Heart right ventricle (tissue), 16 donors: Measurements from ENCODE around the gene FANCD2OS. TPM values are rescaled to one million over a fixed set of nuclear protein-coding genes. Genes with fewer than 3 reads are reported as not detected.

Source experiments
- ATAC-seq, 8 donors: fragments of 200-7000 bp; cut with Tn5 transposase; one replicate each; pipeline ENCODE4 v1.9.1; 2020; ENCODE audit warnings: mild to moderate bottlenecking in 8 of 8, moderate library complexity in 8 of 8, moderate number of reproducible peaks in 1 of 8
- DNase-seq, 2 donors: peaks; one replicate each; pipeline ENCODE4 v3.0.0-alpha.2; 2020
- H3K27ac ChIP-seq, 10 donors: fragments of 200-600 bp; sonication (generic) in 2 of 10; one replicate each; pipeline versions ENCODE4 v1.5.0 to v1.8.0; 2020 to 2022; ENCODE audit warnings: mild to moderate bottlenecking in 3 of 10
- H3K27me3 ChIP-seq, 7 donors: fragments of 200-600 bp; one replicate each; pipeline ENCODE4 v1.8.0; 2021 to 2022; ENCODE audit warnings: mild to moderate bottlenecking in 2 of 7
- H3K36me3 ChIP-seq, 9 donors: fragments of 200-600 bp; sonication (generic) in 1 of 9; one replicate each; pipeline versions ENCODE4 v1.5.0 to v1.8.0; 2020 to 2022; ENCODE audit warnings: mild to moderate bottlenecking in 2 of 9
- H3K4me1 ChIP-seq, 9 donors: fragments of 200-600 bp; sonication (generic) in 1 of 9; one replicate each; pipeline versions ENCODE4 v1.5.0 to v1.8.0; 2020 to 2022; ENCODE audit warnings: mild to moderate bottlenecking in 4 of 9
- H3K4me3 ChIP-seq, 10 donors: fragments of 200-600 bp; sonication (generic) in 2 of 10; one replicate each; pipeline versions ENCODE4 v1.5.0 to v1.8.0; 2020 to 2022; ENCODE audit warnings: mild to moderate bottlenecking in 7 of 10, moderate library complexity in 2 of 10
- H3K9me3 ChIP-seq, 11 donors: fragments of 200-600 bp in 10 of 11; sonication (generic) in 2 of 11; one replicate each; pipeline versions ENCODE4 v1.5.0 to v1.8.0; 2013 to 2022; ENCODE audit warnings: mild to moderate bottlenecking in 2 of 11, control low read depth in 1 of 11, moderate library complexity in 1 of 11
- WGBS, 2 donors: extraction: QIAGEN DNeasy Blood & Tissue Kit; methylation state at CpG; one replicate each; pipeline ENCODE4 v1.1.7; 2013; ENCODE audit warnings: inconsistent platforms in 1 of 2; 5-methylcytosine and 5-hydroxymethylcytosine counted together
- intact Hi-C, 10 donors: fragments of 100-400 bp; cut with DNase I; formaldehyde crosslinking; loops; one replicate each; pipeline versions ENCODE4 v1.11.1 to v1.14.2; 2022
- polyA plus RNA-seq, 2 donors: library from polyadenylated mRNA; stranded (reverse); fragments of 200-250 nt; gene quantifications; one replicate each; pipeline ENCODE4 v1.2.3, GENCODE V29; 2013
- total RNA-seq, 10 donors: library from RNA; stranded (reverse); fragmentation: NEBNext Ultra II Directional in 3 of 10; extraction: Animal tissue kit (Norgen Biotek cat#: 25700) in 3 of 10; gene quantifications; one replicate each; pipeline versions ENCODE4 v1.2.1 to v1.2.4, GENCODE V29; 2021 to 2023
- TF ChIP-seq, protein P1 (sequence below), 9 donors: fragments of 200-600 bp; sonication (generic) in 2 of 9; IDR thresholded peaks; one replicate each; pipeline versions ENCODE4 v1.5.0 to v1.8.0; 2021 to 2022; ENCODE audit warnings: antibody characterized with exemption in 9 of 9, mild to moderate bottlenecking in 5 of 9, moderate library complexity in 1 of 9
- donor health status: Arrhythmogenic right ventricular cardiomyopathy.
- donor health status: ischemic (EF 13 %, LVEDD 7.1; RV severe dilation, severe dysfunction).
- donor health status: healthy with polysubstance abuse.
- donor health status: DM: no; HTN: yes; CAD: no.
- donor health status: DM: no; HTN: no; CAD: no.
- donor health status: ischemic (EF 25% LVEDD 6.9; RV normal size, moderate dysfunction).
- donor health status: ischemic (EF 25% LVEDD 5.7; RV mildly dilated, moderate dysfunction).
- donor health status: healthy.
- donor health status: DM: yes; HTN: yes; CAD: no.
- donor health status: Ischemic cardiomyopathy.
- donor health status: ischemic (EF 35%, LVEDD 5.7; RV mildly dilated, moderate dysfunction).
- donor health status: nonischemic (EF 11% LVEDD 7.7; RV severe dilation, severe dysfunction).
- donor health status: DM: yes; HTN: yes; CAD: no.
- donor health status: PGD.
- donor health status: ischemic (EF 29% LVEDD 5.4; RV normal size, mild dysfunction).
- donor health status: nonischemic (EF 23%, LVEDD 6.1; RV moderate dilation, normal function).

Gene FANCD2OS
- total and polyA plus RNA-seq, 12 donors, result not detected

DNA sequence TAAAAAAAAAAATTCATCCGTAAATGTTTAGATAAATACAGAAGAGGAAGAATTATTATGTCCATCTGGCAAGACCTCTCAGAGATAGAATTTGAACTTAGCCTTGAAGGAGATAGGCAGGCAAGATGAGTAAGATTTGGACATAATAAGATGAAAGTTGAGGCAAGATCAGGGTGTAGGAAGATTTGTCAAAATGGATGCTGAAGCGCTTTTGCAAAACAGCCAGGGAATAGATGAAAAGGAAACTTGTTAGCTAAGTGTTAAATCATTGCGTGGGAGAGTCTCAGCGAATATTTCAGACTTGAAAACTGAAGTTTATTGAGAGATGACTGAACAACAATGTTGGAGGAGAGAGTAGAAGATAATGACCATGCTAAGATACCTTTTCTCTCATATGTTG lies 14.7 kb upstream of the FANCD2OS start:
- H3K27me3 ChIP-seq, result no peaks in the 10 kb centered on the region

DNA sequence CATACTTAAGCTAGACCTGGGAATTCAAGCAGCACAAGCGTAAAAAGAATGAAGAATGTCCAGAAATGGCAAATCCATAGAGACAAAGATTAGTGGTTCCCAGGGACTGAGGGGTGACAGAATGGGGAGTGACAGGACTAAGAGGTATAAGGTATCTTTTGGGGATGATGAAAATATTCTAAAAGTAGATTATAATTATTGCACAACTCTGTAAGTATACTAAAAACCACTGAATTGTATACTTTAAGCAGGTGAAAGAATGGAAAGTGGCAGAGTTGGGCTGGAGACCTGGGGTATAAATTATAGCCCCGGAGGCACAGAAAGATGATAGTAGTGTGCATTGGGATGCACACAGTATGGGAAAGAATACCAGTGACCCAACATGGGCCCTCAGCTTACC lies 13.0 kb upstream of the FANCD2OS start:
- no peaks in the 10 kb centered on the region for H3K9me3 ChIP-seq
- ATAC-seq (no peak), DNase-seq (no peak)
- intact Hi-C loops, result no loop called here
- no peaks in the 10 kb centered on the region for H3K27me3 ChIP-seq
- WGBS, 2 donors, result 89 to 90% methylated on average over 2 of the region's 2 CpGs
- no peak overlapping the region for H3K27ac ChIP-seq
- H3K36me3 ChIP-seq, result peaks cover 0 to 68% (median 10%) of the 10 kb centered on the region in 9 donors
- no peak overlapping the region for H3K4me3 ChIP-seq
- TF ChIP-seq, protein P1, sequence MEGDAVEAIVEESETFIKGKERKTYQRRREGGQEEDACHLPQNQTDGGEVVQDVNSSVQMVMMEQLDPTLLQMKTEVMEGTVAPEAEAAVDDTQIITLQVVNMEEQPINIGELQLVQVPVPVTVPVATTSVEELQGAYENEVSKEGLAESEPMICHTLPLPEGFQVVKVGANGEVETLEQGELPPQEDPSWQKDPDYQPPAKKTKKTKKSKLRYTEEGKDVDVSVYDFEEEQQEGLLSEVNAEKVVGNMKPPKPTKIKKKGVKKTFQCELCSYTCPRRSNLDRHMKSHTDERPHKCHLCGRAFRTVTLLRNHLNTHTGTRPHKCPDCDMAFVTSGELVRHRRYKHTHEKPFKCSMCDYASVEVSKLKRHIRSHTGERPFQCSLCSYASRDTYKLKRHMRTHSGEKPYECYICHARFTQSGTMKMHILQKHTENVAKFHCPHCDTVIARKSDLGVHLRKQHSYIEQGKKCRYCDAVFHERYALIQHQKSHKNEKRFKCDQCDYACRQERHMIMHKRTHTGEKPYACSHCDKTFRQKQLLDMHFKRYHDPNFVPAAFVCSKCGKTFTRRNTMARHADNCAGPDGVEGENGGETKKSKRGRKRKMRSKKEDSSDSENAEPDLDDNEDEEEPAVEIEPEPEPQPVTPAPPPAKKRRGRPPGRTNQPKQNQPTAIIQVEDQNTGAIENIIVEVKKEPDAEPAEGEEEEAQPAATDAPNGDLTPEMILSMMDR (IDR thresholded peaks at IDR 0.05), result no peak
- peaks cover 3 to 39% (median 31%) of the 10 kb centered on the region in 9 donors for H3K4me1 ChIP-seq

More for the DNA sequence above, 14.7 kb upstream of the FANCD2OS start:
- WGBS, 2 donors, result 88 to 89% methylated on average over 4 of the region's 4 CpGs
- Histone ChIP-seq H3K4me1 (peaks cover 0 to 23% (median 15%) of the 10 kb centered on the region in 9 donors), H3K27ac (no peak overlapping the region), H3K9me3 (no peaks in the 10 kb centered on the region), H3K4me3 (no peak overlapping the region), H3K36me3 (peaks cover 0 to 85% (median 26%) of the 10 kb centered on the region in 9 donors)
- DNase-seq (no peak), ATAC-seq (no peak)
- intact Hi-C loops, result no loop called here
- TF ChIP-seq, protein P1 (IDR thresholded peaks at IDR 0.05), result no peak

DNA sequence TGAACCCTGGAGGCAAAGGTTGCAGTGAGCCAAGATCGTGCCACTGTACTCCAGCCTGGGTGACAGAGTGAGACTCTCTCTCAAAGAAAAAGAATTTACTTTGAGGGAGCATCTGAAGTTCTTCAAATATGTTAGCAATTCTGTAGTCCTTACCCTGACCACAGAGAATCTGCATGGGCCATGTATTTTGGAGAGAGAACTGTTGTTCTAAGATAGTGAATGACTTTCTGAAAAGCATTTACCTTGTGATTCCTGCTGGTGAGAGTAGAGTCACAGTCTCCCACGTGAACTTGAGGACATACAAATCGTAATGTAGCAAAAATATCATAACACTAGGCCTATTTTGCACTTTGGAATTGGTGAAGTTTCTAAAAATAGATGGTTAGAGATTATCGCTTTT lies 11.3 kb upstream of the FANCD2OS start:
- Histone ChIP-seq H3K9me3 (no peaks in the 10 kb centered on the region), H3K27ac (peak overlapping the region in 1 of 10 donors; percentile 17), H3K4me1 (peaks cover 3 to 44% (median 37%) of the 10 kb centered on the region in 9 donors), H3K27me3 (no peaks in the 10 kb centered on the region), H3K4me3 (no peak overlapping the region), H3K36me3 (peaks cover 0 to 53% (median 0%) of the 10 kb centered on the region in 9 donors)
- intact Hi-C loops, result loop anchor here in 3 of 10 donors (5.0 to 10.0 kb wide), 3 partner anchors 95 to 185 kb away; partner anchors contain the start of genes FANCD2 (in 2 of the 3) and CRELD1 (in 1 of the 3)
- DNase-seq (no peak), ATAC-seq (no peak)
- 67% methylated on average over 4 of the region's 4 CpGs for WGBS, 2 donors
- TF ChIP-seq, protein P1 (IDR thresholded peaks at IDR 0.05), result no peak

DNA sequence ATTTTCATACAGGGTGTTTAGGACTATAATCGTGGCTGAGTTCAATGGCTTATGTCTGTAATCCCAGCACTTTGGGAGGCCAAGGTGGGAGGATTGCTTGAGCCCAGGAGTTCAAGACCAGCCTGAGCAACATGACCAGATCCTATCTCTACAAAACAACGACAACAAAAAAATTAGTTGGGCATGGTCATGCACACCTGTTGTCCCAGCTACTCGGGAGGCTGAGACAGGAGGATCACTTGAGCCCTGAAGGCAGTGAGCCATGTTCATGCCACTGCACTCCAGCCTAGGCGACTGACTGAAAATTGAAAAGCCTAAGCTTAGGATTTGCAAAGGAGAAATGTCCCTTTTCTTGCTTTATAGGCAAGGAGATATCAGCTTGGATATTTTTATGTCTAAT lies 8.9 kb upstream of the FANCD2OS start:
- H3K27ac ChIP-seq, result no peak overlapping the region
- ATAC-seq (no peak), DNase-seq (no peak)
- peaks cover 0 to 40% (median 0%) of the 10 kb centered on the region in 9 donors for H3K36me3 ChIP-seq
- H3K27me3 ChIP-seq, result no peaks in the 10 kb centered on the region
- H3K4me3 ChIP-seq, result peak overlapping the region in 8 of 10 donors; percentile 81 to 97 (median 87)
- H3K9me3 ChIP-seq, result no peaks in the 10 kb centered on the region
- TF ChIP-seq, protein P1 (IDR thresholded peaks at IDR 0.05), result no peak
- H3K4me1 ChIP-seq, result peaks cover 3 to 44% (median 31%) of the 10 kb centered on the region in 9 donors
- intact Hi-C loops, result loop anchor here in 3 of 10 donors (5.0 to 10.0 kb wide), 3 partner anchors 92 to 182 kb away; partner anchors contain the start of genes FANCD2 (in 2 of the 3) and CRELD1 (in 1 of the 3)
- WGBS, 2 donors, result 89 to 92% methylated on average over 4 of the region's 4 CpGs
